Duodenal mucosa (tissue), 2 donors: ENCODE data around the gene ADAMTS7.
"Not testable (repeated sequence)": the region's sequence is repeated elsewhere in the genome, so short reads cannot be mapped to it uniquely, and the experiment has no call there.

Experiments
- H3K27ac ChIP-seq: one replicate; pipeline ENCODE4 v1.7.0; 2013; ENCODE audit warnings: low read depth, low read length
- H3K27me3 ChIP-seq, 2 donors: one replicate each; pipeline ENCODE4 v1.7.0; 2013; ENCODE audit warnings: low read length in 2 of 2, control low read depth in 1 of 2; ENCODE audit not compliant: insufficient read depth in 2 of 2, control insufficient read depth in 1 of 2
- H3K36me3 ChIP-seq, 2 donors: one replicate each; pipeline ENCODE4 v1.7.0; 2013; ENCODE audit warnings: low read length in 2 of 2, control low read depth in 1 of 2; ENCODE audit not compliant: insufficient read depth in 2 of 2, control insufficient read depth in 1 of 2
- H3K4me1 ChIP-seq, 2 donors: one replicate each; pipeline ENCODE4 v1.7.0; 2013; ENCODE audit warnings: low read length in 2 of 2, control low read depth in 1 of 2; ENCODE audit not compliant: insufficient read depth in 2 of 2, control insufficient read depth in 1 of 2
- H3K4me3 ChIP-seq, 2 donors: one replicate each; pipeline ENCODE4 v1.7.0; 2013; ENCODE audit warnings: low read length in 2 of 2, low read depth in 1 of 2
- H3K9ac ChIP-seq, 2 donors: one replicate each; pipeline ENCODE4 v1.7.0; 2013; ENCODE audit warnings: low read length in 2 of 2, low read depth in 1 of 2
- H3K9me3 ChIP-seq, 2 donors: one replicate each; pipeline ENCODE4 v1.7.0; 2013; ENCODE audit warnings: low read length in 2 of 2, control low read depth in 1 of 2; ENCODE audit not compliant: control insufficient read depth in 1 of 2

ADAMTS7 gene

GRCh38 chr15:78782402-78782801 lies 28.9 kb downstream of the ADAMTS7 start:
- H3K4me3 ChIP-seq, H3K27me3 ChIP-seq, H3K9me3 ChIP-seq, H3K9ac ChIP-seq, H3K36me3 ChIP-seq, H3K27ac ChIP-seq, H3K4me1 ChIP-seq: not testable (repeated sequence)

GRCh38 chr15:78781381-78781780 lies 29.9 kb downstream of the ADAMTS7 start:
- not testable (repeated sequence) for H3K9ac ChIP-seq, H3K4me1 ChIP-seq, H3K27me3 ChIP-seq, H3K4me3 ChIP-seq, H3K36me3 ChIP-seq, H3K9me3 ChIP-seq, H3K27ac ChIP-seq

- H3K27me3 ChIP-seq, H3K36me3 ChIP-seq, H3K9me3 ChIP-seq, H3K4me1 ChIP-seq, H3K27ac ChIP-seq, H3K9ac ChIP-seq, H3K4me3 ChIP-seq: not testable (repeated sequence)
These were observed 31.3 kb downstream of the ADAMTS7 start for GRCh38 chr15:78779975-78780374.

GRCh38 chr15:78779176-78779785 lies 32.0 kb downstream of the ADAMTS7 start:
- not testable (repeated sequence) for H3K36me3 ChIP-seq, H3K4me1 ChIP-seq, H3K4me3 ChIP-seq, H3K27me3 ChIP-seq, H3K27ac ChIP-seq, H3K9me3 ChIP-seq, H3K9ac ChIP-seq

GRCh38 chr15:78778422-78778821 lies 32.8 kb downstream of the ADAMTS7 start:
- Histone ChIP-seq H3K27me3 (no peaks in the 10 kb centered on the region), H3K27ac (no peak overlapping the region), H3K4me1 (no peaks in the 10 kb centered on the region), H3K36me3 (no peaks in the 10 kb centered on the region), H3K4me3 (no peak overlapping the region), H3K9me3 (no peaks in the 10 kb centered on the region), H3K9ac (no peak overlapping the region)

GRCh38 chr15:78777953-78778345 lies 33.3 kb downstream of the ADAMTS7 start:
- H3K9me3 ChIP-seq, H3K9ac ChIP-seq, H3K36me3 ChIP-seq, H3K4me3 ChIP-seq, H3K27me3 ChIP-seq, H3K4me1 ChIP-seq, H3K27ac ChIP-seq: not testable (repeated sequence)

GRCh38 chr15:78777290-78777952 lies 33.8 kb downstream of the ADAMTS7 start:
- H3K36me3 ChIP-seq, H3K27me3 ChIP-seq, H3K9me3 ChIP-seq, H3K4me1 ChIP-seq, H3K27ac ChIP-seq, H3K9ac ChIP-seq, H3K4me3 ChIP-seq: not testable (repeated sequence)

- H3K4me3 ChIP-seq, H3K27me3 ChIP-seq, H3K9ac ChIP-seq, H3K36me3 ChIP-seq, H3K4me1 ChIP-seq, H3K9me3 ChIP-seq, H3K27ac ChIP-seq: not testable (repeated sequence)
These were observed 35.0 kb downstream of the ADAMTS7 start for GRCh38 chr15:78776046-78776925.

GRCh38 chr15:78775472-78775871 lies 35.8 kb downstream of the ADAMTS7 start:
- Histone ChIP-seq H3K27ac (no peak overlapping the region), H3K9ac (no peak overlapping the region), H3K9me3 (no peaks in the 10 kb centered on the region), H3K4me1 (no peaks in the 10 kb centered on the region), H3K36me3 (no peaks in the 10 kb centered on the region), H3K27me3 (no peaks in the 10 kb centered on the region), H3K4me3 (no peak overlapping the region)

GRCh38 chr15:78774451-78774990 lies 36.7 kb downstream of the ADAMTS7 start:
- not testable (repeated sequence) for H3K36me3 ChIP-seq, H3K4me3 ChIP-seq, H3K27ac ChIP-seq, H3K4me1 ChIP-seq, H3K9me3 ChIP-seq, H3K27me3 ChIP-seq, H3K9ac ChIP-seq
